Skin epidermis (tissue), 12 donors: ENCODE results near the gene NME9.
A peak's percentile ranks its signal among the peaks of the same experiment; 100 is the strongest.

Experiments used
- H3K27ac ChIP-seq, 21 experiments: fragments of 200-600 bp; sonication (generic) in 11 of 21; one replicate each; pipeline ENCODE4 v1.5.0; 2020; ENCODE audit warnings: mild to moderate bottlenecking in 3 of 21, inconsistent platforms in 2 of 21, moderate library complexity in 2 of 21
- H3K4me3 ChIP-seq, 7 experiments: fragments of 200-600 bp; sonication (generic) in 2 of 7; one replicate each; pipeline ENCODE4 v1.5.0; 2020; ENCODE audit warnings: inconsistent platforms in 2 of 7, mild to moderate bottlenecking in 2 of 7, moderate library complexity in 1 of 7

Gene NME9

GRCh38 chr3:138364356-138365252, 35.0 kb upstream of the NME9 start:
- Histone ChIP-seq H3K4me3 (no peak overlapping the region), H3K27ac (peak overlapping the region in 1 of 21 experiments; percentile 42)

GRCh38 chr3:138363322-138363721, 33.7 kb upstream of the NME9 start:
- H3K4me3 ChIP-seq = no peak overlapping the region

GRCh38 chr3:138362538-138362937, 32.9 kb upstream of the NME9 start:
- Histone ChIP-seq H3K27ac (no peak overlapping the region), H3K4me3 (no peak overlapping the region)

More at GRCh38 chr3:138363322-138363721, 33.7 kb upstream of the NME9 start:
- H3K27ac ChIP-seq = peak overlapping the region in 1 of 21 experiments; percentile 35

- H3K27ac ChIP-seq = peak overlapping the region in 1 of 21 experiments; percentile 25
Observed at GRCh38 chr3:138361561-138361971, 31.9 kb upstream of the NME9 start.

DNA sequence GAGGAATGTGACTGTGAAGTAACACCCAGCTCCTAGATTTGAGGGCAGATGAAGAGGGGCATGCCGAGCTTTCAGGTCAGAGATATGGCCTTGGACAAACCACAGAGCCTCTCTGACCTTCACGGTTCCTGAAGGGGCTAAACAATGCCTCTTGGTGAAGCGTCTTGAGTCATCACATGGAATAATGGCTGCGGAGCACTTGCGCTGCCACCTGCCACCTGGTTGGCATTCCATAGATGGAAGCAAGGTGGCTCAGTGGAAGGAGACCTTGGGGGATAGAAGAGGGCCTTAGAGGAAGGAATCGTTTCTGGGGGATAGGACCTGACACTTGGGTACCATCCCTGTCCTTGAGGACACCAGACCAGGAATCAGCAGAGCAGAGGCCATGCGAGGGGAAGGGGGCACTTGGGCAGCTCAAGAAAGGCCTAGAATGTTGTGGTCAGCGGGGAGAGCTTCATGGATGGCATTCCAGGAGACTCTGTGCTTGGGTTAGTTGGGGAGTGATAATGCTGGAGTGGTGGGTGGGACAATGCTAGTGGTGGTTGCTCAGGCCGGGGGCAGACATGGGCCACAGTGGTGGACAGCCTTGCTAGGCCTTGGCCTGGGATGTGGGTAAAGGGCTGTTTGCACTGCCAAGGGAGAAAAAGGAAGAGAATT, 31.3 kb upstream of the NME9 start:
- H3K27ac ChIP-seq = no peak overlapping the region
- no peak overlapping the region for H3K4me3 ChIP-seq

More at GRCh38 chr3:138361561-138361971, 31.9 kb upstream of the NME9 start:
- no peak overlapping the region for H3K4me3 ChIP-seq

DNA sequence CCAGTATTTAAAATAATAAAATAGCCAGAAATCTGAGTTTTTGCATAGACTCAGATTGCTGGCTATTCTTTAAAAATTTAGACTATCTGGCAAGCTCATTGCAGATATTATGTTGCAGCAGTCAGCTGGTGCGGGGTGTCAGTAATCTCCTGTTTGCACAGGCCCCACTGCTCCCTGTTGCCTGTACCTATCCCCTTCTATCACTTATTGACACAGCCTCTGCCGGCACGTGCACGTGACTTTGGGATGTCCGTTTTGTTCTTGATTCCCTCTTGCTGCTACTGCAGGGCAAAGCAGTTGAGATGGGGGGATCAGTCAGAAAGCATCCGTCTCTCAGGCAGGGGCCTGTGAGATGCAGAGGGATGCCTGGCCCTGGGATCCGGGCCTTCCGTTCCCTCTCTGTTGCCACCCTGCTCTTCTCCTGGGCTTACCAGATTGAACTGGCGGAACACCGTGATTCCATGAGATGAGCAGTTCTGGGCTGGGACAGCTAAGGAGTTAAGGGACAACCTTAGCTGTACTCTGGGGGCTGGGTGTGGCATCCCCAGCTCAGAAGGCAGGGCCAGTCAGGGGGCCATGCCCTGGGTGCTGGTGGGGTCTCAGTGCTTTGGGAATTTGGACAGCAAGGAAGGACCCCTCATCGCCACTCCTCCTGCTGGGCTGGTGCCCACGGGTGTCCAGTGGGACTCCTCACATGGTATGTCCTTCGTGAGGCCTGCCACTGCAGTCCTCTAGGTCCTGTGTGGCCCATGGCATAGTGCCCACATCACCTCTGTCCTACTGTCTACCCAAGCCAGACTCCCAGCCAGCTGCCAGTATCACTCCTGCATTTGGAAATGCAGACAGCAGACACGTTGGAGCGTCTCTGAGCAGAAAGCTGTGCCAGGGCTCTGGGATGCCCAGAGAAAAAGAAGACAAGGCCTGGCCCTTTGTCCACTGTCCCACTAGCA, 30.5 kb upstream of the NME9 start:
- Histone ChIP-seq H3K27ac (no peak overlapping the region), H3K4me3 (no peak overlapping the region)

DNA sequence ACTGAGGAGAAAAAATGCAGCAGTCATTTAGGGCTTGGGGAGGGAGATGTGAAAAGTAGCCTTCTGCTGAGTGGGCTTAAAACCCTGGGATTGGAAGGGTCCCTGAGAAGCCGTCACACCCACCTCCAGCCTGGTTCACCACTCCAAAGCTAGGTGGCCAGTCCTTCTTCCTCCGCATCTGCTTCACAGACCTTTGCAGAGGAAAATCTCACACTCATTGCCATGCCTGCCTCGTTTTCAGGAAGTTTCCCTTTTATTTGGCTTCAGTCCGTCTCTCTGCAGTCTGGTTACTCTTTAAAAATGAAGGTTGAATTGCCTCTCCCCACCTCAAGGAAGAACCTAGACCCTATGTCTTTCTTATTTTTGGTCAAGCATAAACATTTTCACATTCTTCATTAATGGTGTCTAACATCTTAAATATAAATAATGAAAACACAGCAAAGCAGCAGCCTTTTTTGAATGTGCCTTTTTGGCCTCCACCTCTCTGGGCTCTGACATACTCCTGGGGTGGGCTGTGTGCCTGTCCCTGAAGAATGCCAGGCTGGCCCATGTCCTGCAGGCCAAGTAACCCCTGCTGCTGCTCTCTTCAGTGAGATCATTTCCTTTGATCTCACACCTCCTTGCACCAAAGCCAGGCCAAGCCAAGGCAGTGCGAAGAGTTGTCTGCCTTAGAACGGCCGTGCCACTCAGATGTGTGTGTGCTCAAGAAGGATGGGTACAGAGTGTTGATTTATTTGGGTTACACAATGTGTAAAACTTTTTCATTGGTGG, 29.7 kb upstream of the NME9 start:
- Histone ChIP-seq H3K4me3 (no peak overlapping the region), H3K27ac (peak overlapping the region in 1 of 21 experiments; percentile 56)

GRCh38 chr3:138356730-138357405, 27.2 kb upstream of the NME9 start:
- no peak overlapping the region for H3K4me3 ChIP-seq
- no peak overlapping the region for H3K27ac ChIP-seq

DNA sequence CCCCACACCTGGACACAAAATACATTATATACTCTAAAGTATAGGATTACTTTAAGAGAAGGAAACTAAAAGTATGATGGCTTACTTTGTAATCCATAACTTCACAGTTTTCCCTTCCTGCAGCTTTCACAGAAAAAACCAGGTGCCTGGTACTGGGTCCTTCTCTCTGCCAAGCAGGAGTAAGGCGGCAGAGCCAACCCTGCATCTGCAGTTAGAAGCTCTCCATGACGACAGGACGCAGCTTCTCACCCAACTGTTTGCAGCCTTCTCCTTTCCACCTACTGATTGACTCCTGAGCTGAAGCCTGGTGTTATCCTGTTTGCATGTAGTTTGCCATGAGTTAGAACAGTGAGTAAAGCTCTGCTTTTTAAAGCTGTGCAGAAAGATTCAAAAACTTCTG, 25.4 kb upstream of the NME9 start:
- Histone ChIP-seq H3K27ac (peak overlapping the region in 1 of 21 experiments; percentile 42), H3K4me3 (no peak overlapping the region)

DNA sequence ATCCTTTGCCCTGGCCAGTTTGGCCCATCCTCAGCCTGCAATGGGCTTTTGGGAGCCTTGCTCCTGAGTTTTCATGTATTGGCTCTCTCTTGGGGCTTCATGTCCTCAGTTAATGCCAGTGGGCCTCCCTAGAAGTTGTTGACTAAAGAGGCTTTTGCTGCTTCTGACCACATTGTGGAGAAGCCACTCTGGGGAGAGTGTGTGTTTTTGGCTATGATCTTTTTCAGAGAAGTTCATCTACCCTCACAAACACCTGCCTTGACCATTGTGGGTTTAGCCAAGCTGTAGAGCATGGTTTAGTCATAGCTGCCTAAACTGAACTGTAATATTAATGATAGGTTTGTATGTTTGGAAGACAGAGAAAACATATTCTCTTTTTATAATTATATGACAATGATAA, 24.7 kb upstream of the NME9 start:
- no peak overlapping the region for H3K27ac ChIP-seq

GRCh38 chr3:138351916-138352550, 22.4 kb upstream of the NME9 start:
- no peak overlapping the region for H3K27ac ChIP-seq
- no peak overlapping the region for H3K4me3 ChIP-seq

More for the DNA sequence above, 24.7 kb upstream of the NME9 start:
- no peak overlapping the region for H3K4me3 ChIP-seq

GRCh38 chr3:138351151-138351550, 21.5 kb upstream of the NME9 start:
- Histone ChIP-seq H3K4me3 (no peak overlapping the region), H3K27ac (no peak overlapping the region)

- H3K27ac ChIP-seq = peak overlapping the region in 17 of 21 experiments; percentile 20 to 91 (median 79)
- peak overlapping the region in 4 of 7 experiments; percentile 45 to 81 (median 66) for H3K4me3 ChIP-seq
Observed at GRCh38 chr3:138349926-138350665, 20.4 kb upstream of the NME9 start.

GRCh38 chr3:138348754-138349739, 19.4 kb upstream of the NME9 start:
- Histone ChIP-seq H3K27ac (peak overlapping the region; percentile 65 to 91 (median 81)), H3K4me3 (peak overlapping the region; percentile 45 to 81 (median 67))

GRCh38 chr3:138347960-138348753, 18.5 kb upstream of the NME9 start, which contains the start of gene MRAS:
MRAS (plus strand) TSS chr3:138348579; CDS start chr3:138372884, 24,305 bp downstream.
- peak within 1 kb of the TSS; percentile 45 to 81 (median 67) for H3K4me3 ChIP-seq
- peak within 1 kb of the TSS; percentile 65 to 91 (median 81) for H3K27ac ChIP-seq
